ENCODE measurements around the gene DENND1C. TPM values are rescaled to one million over a fixed set of nuclear protein-coding genes. Genes with fewer than 3 reads are reported as not detected.

DENND1C gene
- polyA plus RNA-seq, 1 donor from 2014 or later, result 0.17 TPM

GRCh38 chr19:6450166-6450565, 31.4 kb downstream of the DENND1C start:
- TF ChIP-seq CTCF (IDR thresholded peaks at IDR 0.05; ENCODE audit: poor library complexity, severe bottlenecking), result no peak
- TF ChIP-seq POLR2AphosphoS5 (IDR thresholded peaks at IDR 0.05), result no peak
- TF ChIP-seq EZH2 (IDR thresholded peaks at IDR 0.05; ENCODE audit: borderline replicate concordance, insufficient read depth, low read length, poor library complexity, severe bottlenecking), result no peak
- TF ChIP-seq TAF1 (IDR thresholded peaks at IDR 0.05; ENCODE audit: low read depth), result no peak
- no peak for TF ChIP-seq EP300 (conservative IDR thresholded peaks at IDR 0.05; ENCODE audit: poor library complexity, severe bottlenecking)
- no peak for TF ChIP-seq REST (IDR thresholded peaks at IDR 0.05; ENCODE audit: borderline replicate concordance)
- no peak for TF ChIP-seq RAD21 (conservative IDR thresholded peaks at IDR 0.05)
- TF ChIP-seq SMC3 (conservative IDR thresholded peaks at IDR 0.05; ENCODE audit: poor library complexity), result no peak
- TF ChIP-seq MXI1 (conservative IDR thresholded peaks at IDR 0.05; ENCODE audit: poor library complexity, severe bottlenecking), result no peak
- no peak overlapping the region for H3K4me3 ChIP-seq (ENCODE audit: low read length)

GRCh38 chr19:6448045-6448444, 33.5 kb downstream of the DENND1C start:
- H2AFZ ChIP-seq (ENCODE audit: low read depth, low read length), result no peak overlapping the region
- H3K4me2 ChIP-seq (ENCODE audit: low read length), result no peak overlapping the region
- no peaks in the 10 kb centered on the region for H3K9me3 ChIP-seq (ENCODE audit: low read length)
- no peaks in the 10 kb centered on the region for H4K20me1 ChIP-seq (ENCODE audit: insufficient read depth)
- no peaks in the 10 kb centered on the region for H3F3A ChIP-seq (ENCODE audit: insufficient read depth, low read length, poor library complexity, severe bottlenecking)
- H3K9me2 ChIP-seq (ENCODE audit: insufficient read depth, low read length), result no peaks in the 10 kb centered on the region
- no peak overlapping the region for H3K27ac ChIP-seq (ENCODE audit: low read length)
- H3K36me3 ChIP-seq (ENCODE audit: insufficient read depth, low read length), result no peaks in the 10 kb centered on the region
- no peak overlapping the region for H3K9ac ChIP-seq (ENCODE audit: low read length)
- no peaks in the 10 kb centered on the region for H3K79me2 ChIP-seq (replicated peaks; ENCODE audit: insufficient read depth, low read length)
- no peak overlapping the region for H3K4me3 ChIP-seq (ENCODE audit: low read length)
- no peaks in the 10 kb centered on the region for H3K27me3 ChIP-seq (ENCODE audit: insufficient read depth, low read depth, low read length)
- TF ChIP-seq CTCF (IDR thresholded peaks at IDR 0.05; ENCODE audit: poor library complexity, severe bottlenecking) (no peak), REST (IDR thresholded peaks at IDR 0.05; ENCODE audit: borderline replicate concordance) (no peak), MXI1 (conservative IDR thresholded peaks at IDR 0.05; ENCODE audit: poor library complexity, severe bottlenecking) (no peak), EZH2 (IDR thresholded peaks at IDR 0.05; ENCODE audit: borderline replicate concordance, insufficient read depth, low read length, poor library complexity, severe bottlenecking) (no peak), POLR2AphosphoS5 (IDR thresholded peaks at IDR 0.05) (no peak), TAF1 (IDR thresholded peaks at IDR 0.05; ENCODE audit: low read depth) (no peak), RAD21 (conservative IDR thresholded peaks at IDR 0.05) (no peak), EP300 (conservative IDR thresholded peaks at IDR 0.05; ENCODE audit: poor library complexity, severe bottlenecking) (no peak), SMC3 (conservative IDR thresholded peaks at IDR 0.05; ENCODE audit: poor library complexity) (no peak)

More at GRCh38 chr19:6450166-6450565, 31.4 kb downstream of the DENND1C start:
- no peak overlapping the region for H3K27ac ChIP-seq (ENCODE audit: low read length)
- H3K79me2 ChIP-seq (replicated peaks; ENCODE audit: insufficient read depth, low read length), result no peaks in the 10 kb centered on the region
- H3K9ac ChIP-seq (ENCODE audit: low read length), result no peak overlapping the region
- H3K4me2 ChIP-seq (ENCODE audit: low read length), result no peak overlapping the region
- no peaks in the 10 kb centered on the region for H3K27me3 ChIP-seq (ENCODE audit: insufficient read depth, low read depth, low read length)
- H3K9me3 ChIP-seq (ENCODE audit: low read length), result peaks cover 11% of the 10 kb centered on the region
- peaks cover 20% of the 10 kb centered on the region for H3K36me3 ChIP-seq (ENCODE audit: insufficient read depth, low read length)
- no peak overlapping the region for H2AFZ ChIP-seq (ENCODE audit: low read depth, low read length)
- H3K9me2 ChIP-seq (ENCODE audit: insufficient read depth, low read length), result no peaks in the 10 kb centered on the region
- H4K20me1 ChIP-seq (ENCODE audit: insufficient read depth), result no peaks in the 10 kb centered on the region
- no peaks in the 10 kb centered on the region for H3F3A ChIP-seq (ENCODE audit: insufficient read depth, low read length, poor library complexity, severe bottlenecking)
